DND-41 (cell line): ENCODE measurements around the gene MICU2.

Experiments used
- ATAC-seq: fragments of 200-7000 bp; cut with Tn5 transposase; 3 replicates; pipeline ENCODE4 v1.9.1; 2021; ENCODE audit warnings: low read depth; ENCODE audit not compliant: insufficient read depth
- DNase-seq: peaks from one replicate; pipeline ENCODE4 v3.0.0-alpha.2; 2020
- H2AFZ ChIP-seq: 2 replicates; pipeline ENCODE4 v1.6.0; 2012; ENCODE audit warnings: low read depth, low read length
- H3K27ac ChIP-seq: 2 replicates; pipeline ENCODE4 v1.5.1; 2012; ENCODE audit warnings: low read length, inconsistent platforms
- H3K27me3 ChIP-seq: fragments of 200-600 bp; sonication (generic); 2 replicates; pipeline ENCODE4 v1.6.0; 2012; ENCODE audit warnings: low read length, mild to moderate bottlenecking, inconsistent platforms; ENCODE audit not compliant: insufficient read depth, poor library complexity
- H3K36me3 ChIP-seq: 2 replicates; pipeline ENCODE4 v1.5.1; 2012; ENCODE audit warnings: low read length, inconsistent platforms; ENCODE audit not compliant: insufficient read depth
- H3K4me1 ChIP-seq: 2 replicates; pipeline ENCODE4 v1.5.1; 2012; ENCODE audit warnings: mild to moderate bottlenecking, low read length; ENCODE audit not compliant: insufficient read depth
- H3K4me2 ChIP-seq: 2 replicates; pipeline ENCODE4 v1.6.0; 2012; ENCODE audit warnings: mild to moderate bottlenecking, moderate library complexity, low read length, inconsistent platforms; ENCODE audit not compliant: insufficient read depth
- H3K4me3 ChIP-seq, 2 experiments: fragments of 200-600 bp in 1 of 2; shearing (Covaris generic) in 1 of 2; 2 replicates each; pipeline ENCODE4 v1.5.1; 2012 to 2016; ENCODE audit warnings: inconsistent platforms in 2 of 2, low read length in 2 of 2, mild to moderate bottlenecking in 2 of 2, low read depth in 1 of 2, moderate library complexity in 1 of 2
- H3K79me2 ChIP-seq: 2 replicates; pipeline ENCODE4 v1.6.0; 2012; ENCODE audit warnings: low read length, inconsistent platforms; ENCODE audit not compliant: insufficient read depth
- H3K9ac ChIP-seq: 2 replicates; pipeline ENCODE4 v1.6.0; 2012; ENCODE audit warnings: low read depth, mild to moderate bottlenecking, inconsistent platforms, low read length, moderate library complexity
- H3K9me3 ChIP-seq: 2 replicates; pipeline ENCODE4 v1.5.1; 2012; ENCODE audit warnings: low read length, moderate library complexity, mild to moderate bottlenecking, inconsistent platforms; ENCODE audit not compliant: insufficient read depth, severe bottlenecking
- H4K20me1 ChIP-seq: 2 replicates; pipeline ENCODE4 v1.6.0; 2012; ENCODE audit warnings: low read length; ENCODE audit not compliant: insufficient read depth
- CTCF ChIP-seq: IDR thresholded peaks from 2 replicates; pipeline ENCODE4 v1.5.1; 2012; ENCODE audit warnings: borderline replicate concordance, low read length, moderate library complexity, mild to moderate bottlenecking; ENCODE audit not compliant: poor library complexity, severe bottlenecking; ENCODE audit errors: extremely low read depth
- EZH2 ChIP-seq: IDR thresholded peaks from 3 replicates; pipeline ENCODE4 v1.6.1; 2012; ENCODE audit warnings: borderline replicate concordance, low read depth, mild to moderate bottlenecking, moderate library complexity, low read length, inconsistent platforms; ENCODE audit not compliant: severe bottlenecking

MICU2 gene

GRCh38 chr13:21458813-21459701 lies 144.9 kb downstream of the MICU2 start, which contains the start of gene ZDHHC20:
Gene ZDHHC20, minus strand, starts transcription at chr13:21459303. Its CDS starts 132 bp downstream, at chr13:21459171.
- ATAC-seq, result peak; percentile 80
- H3K9ac ChIP-seq, result peak within 1 kb of the TSS; percentile 99
- H3K9me3 ChIP-seq, result no peaks in the 10 kb centered on the region
- TF ChIP-seq EZH2 (no peak), CTCF (no peak)
- H2AFZ ChIP-seq, result peak within 1 kb of the TSS; percentile 94
- DNase-seq, result peak; percentile 90
- H3K27ac ChIP-seq, result peak within 1 kb of the TSS; percentile 99
- H3K4me3 ChIP-seq, result peak within 1 kb of the TSS; percentile 97 to 98
- H3K4me2 ChIP-seq, result peak within 1 kb of the TSS; percentile 85
- H3K36me3 ChIP-seq, result peaks cover 17% of the 10 kb centered on the region; the same call in 1 of the 2 replicates
- no peaks in the 10 kb centered on the region for H3K27me3 ChIP-seq
- H4K20me1 ChIP-seq, result peaks cover 13% of the 10 kb centered on the region; the same call in 1 of the 2 replicates
- peaks cover 56% of the 10 kb centered on the region for H3K79me2 ChIP-seq
- H3K4me1 ChIP-seq, result peaks cover 25% of the 10 kb centered on the region

- peak overlapping the region; percentile 97 to 98 for H3K4me3 ChIP-seq
- no peak for TF ChIP-seq CTCF
- TF ChIP-seq EZH2, result no peak
- peaks cover 13% of the 10 kb centered on the region; the same call in 1 of the 2 replicates for H4K20me1 ChIP-seq
- H3K79me2 ChIP-seq, result peaks cover 62% of the 10 kb centered on the region
- ATAC-seq (peak; percentile 47), DNase-seq (peak; percentile 63)
- peaks cover 25% of the 10 kb centered on the region for H3K4me1 ChIP-seq
- peaks cover 1% of the 10 kb centered on the region for H3K9me3 ChIP-seq
- H3K9ac ChIP-seq, result peak overlapping the region; percentile 99
- peak overlapping the region; percentile 85 for H3K4me2 ChIP-seq
- H3K27me3 ChIP-seq, result no peaks in the 10 kb centered on the region
- H2AFZ ChIP-seq, result peak overlapping the region; percentile 94
- H3K27ac ChIP-seq, result peak overlapping the region; percentile 99
- peaks cover 17% of the 10 kb centered on the region; the same call in 1 of the 2 replicates for H3K36me3 ChIP-seq
Observed at GRCh38 chr13:21458451-21458812, 145.5 kb downstream of the MICU2 start.

GRCh38 chr13:21453387-21454081 lies 150.4 kb downstream of the MICU2 start:
- H3K27me3 ChIP-seq, result no peaks in the 10 kb centered on the region
- peaks cover 16% of the 10 kb centered on the region; the same call in 1 of the 2 replicates for H4K20me1 ChIP-seq
- H3K4me1 ChIP-seq, result peaks cover 17% of the 10 kb centered on the region
- DNase-seq, result no peak
- ATAC-seq, result no peak
- H3K36me3 ChIP-seq, result peaks cover 25% of the 10 kb centered on the region
- TF ChIP-seq CTCF (no peak), EZH2 (no peak)
- H3K9ac ChIP-seq, result no peak overlapping the region
- H3K27ac ChIP-seq, result no peak overlapping the region
- H3K79me2 ChIP-seq, result peaks cover 94% of the 10 kb centered on the region
- no peak overlapping the region for H3K4me3 ChIP-seq
- no peak overlapping the region for H2AFZ ChIP-seq
- H3K9me3 ChIP-seq, result peaks cover 16% of the 10 kb centered on the region
- H3K4me2 ChIP-seq, result no peak overlapping the region
